IPS DF 6.9 (cell line): ENCODE results near the gene NUDCD2.
"Not testable (repeated sequence)": the region's sequence is repeated elsewhere in the genome, so short reads cannot be mapped to it uniquely, and the experiment has no call there.

ENCODE experiments used
- DNase-seq: peaks from one replicate; pipeline ENCODE4 v3.0.0-alpha.2; 2013; ENCODE audit warnings: low read depth, low spot score
- H3K27ac ChIP-seq: one replicate; pipeline ENCODE4 v1.5.1; 2013; ENCODE audit warnings: low read length, control low read depth
- H3K27me3 ChIP-seq: 2 replicates; pipeline ENCODE4 v1.6.1; 2013; ENCODE audit warnings: mild to moderate bottlenecking, low read length; ENCODE audit not compliant: control insufficient read depth, insufficient read depth
- H3K36me3 ChIP-seq: 2 replicates; pipeline ENCODE4 v1.6.1; 2013; ENCODE audit warnings: low read length; ENCODE audit not compliant: control insufficient read depth, insufficient read depth
- H3K4me1 ChIP-seq: 2 replicates; pipeline ENCODE4 v1.6.1; 2013; ENCODE audit warnings: low read length; ENCODE audit not compliant: control insufficient read depth, insufficient read depth
- H3K4me3 ChIP-seq: 2 replicates; pipeline ENCODE4 v1.5.1; 2013; ENCODE audit warnings: mild to moderate bottlenecking, low read length
- H3K9me3 ChIP-seq: 2 replicates; pipeline ENCODE4 v1.6.1; 2013; ENCODE audit warnings: low read length, inconsistent platforms; ENCODE audit not compliant: control insufficient read depth, insufficient read depth
- WGBS: extraction: QIAGEN DNeasy Blood & Tissue Kit; methylation state at CpG from one replicate; pipeline ENCODE4 v1.1.7; 2013; ENCODE audit warnings: mixed read lengths, missing lambda C conversion rate; ENCODE audit not compliant: insufficient read length, insufficient coverage; 5-methylcytosine and 5-hydroxymethylcytosine counted together

The NUDCD2 gene

GRCh38 chr5:163432544-163432943, 27.4 kb downstream of the NUDCD2 start:
- H3K27ac ChIP-seq: no peak overlapping the region
- no peaks in the 10 kb centered on the region for H3K9me3 ChIP-seq
- WGBS: no CpG with 5 or more reads among the region's 1 CpG
- DNase-seq: no peak
- H3K27me3 ChIP-seq: no peaks in the 10 kb centered on the region
- H3K4me3 ChIP-seq: no peak overlapping the region
- no peaks in the 10 kb centered on the region for H3K4me1 ChIP-seq
- H3K36me3 ChIP-seq: no peaks in the 10 kb centered on the region

- H3K27ac ChIP-seq, DNase-seq, H3K36me3 ChIP-seq, H3K4me3 ChIP-seq, H3K4me1 ChIP-seq, H3K9me3 ChIP-seq, H3K27me3 ChIP-seq: not testable (repeated sequence)
- WGBS: no CpG with 5 or more reads among the region's 4 CpGs
Measured at GRCh38 chr5:163426128-163426527, 33.8 kb downstream of the NUDCD2 start.

- H3K4me1 ChIP-seq: no peaks in the 10 kb centered on the region
- no peak overlapping the region for H3K4me3 ChIP-seq
- H3K27ac ChIP-seq: no peak overlapping the region
- no peak for DNase-seq
- no peaks in the 10 kb centered on the region for H3K36me3 ChIP-seq
- H3K27me3 ChIP-seq: no peaks in the 10 kb centered on the region
- H3K9me3 ChIP-seq: no peaks in the 10 kb centered on the region
- no CpG with 5 or more reads among the region's 1 CpG for WGBS
Measured at GRCh38 chr5:163424836-163425235, 35.1 kb downstream of the NUDCD2 start.

GRCh38 chr5:163415673-163416072, 44.2 kb downstream of the NUDCD2 start:
- not testable (repeated sequence) for H3K4me3 ChIP-seq, DNase-seq, H3K9me3 ChIP-seq, H3K27me3 ChIP-seq, H3K36me3 ChIP-seq, H3K27ac ChIP-seq, H3K4me1 ChIP-seq
- WGBS: no CpG with 5 or more reads among the region's 15 CpGs

- Histone ChIP-seq H3K4me3 (no peak overlapping the region), H3K27ac (no peak overlapping the region), H3K36me3 (no peaks in the 10 kb centered on the region), H3K4me1 (no peaks in the 10 kb centered on the region), H3K9me3 (no peaks in the 10 kb centered on the region; the same call in 1 of the 2 replicates), H3K27me3 (no peaks in the 10 kb centered on the region)
- DNase-seq: no peak
- no CpG with 5 or more reads among the region's 2 CpGs for WGBS
Measured at GRCh38 chr5:163410505-163410904, 49.4 kb downstream of the NUDCD2 start.

GRCh38 chr5:163409384-163409783, 50.5 kb downstream of the NUDCD2 start:
- DNase-seq: no peak
- no peaks in the 10 kb centered on the region for H3K4me1 ChIP-seq
- H3K4me3 ChIP-seq: no peak overlapping the region
- H3K9me3 ChIP-seq: no peaks in the 10 kb centered on the region; the same call in 1 of the 2 replicates
- H3K36me3 ChIP-seq: no peaks in the 10 kb centered on the region
- no peak overlapping the region for H3K27ac ChIP-seq
- no CpG with 5 or more reads among the region's 6 CpGs for WGBS
- H3K27me3 ChIP-seq: no peaks in the 10 kb centered on the region

GRCh38 chr5:163408311-163408923, 51.5 kb downstream of the NUDCD2 start:
- no CpG with 5 or more reads among the region's 9 CpGs for WGBS

GRCh38 chr5:163407034-163407655, 52.8 kb downstream of the NUDCD2 start:
- no peaks in the 10 kb centered on the region for H3K27me3 ChIP-seq
- WGBS: no CpG with 5 or more reads among the region's 2 CpGs
- no peaks in the 10 kb centered on the region; the same call in 1 of the 2 replicates for H3K9me3 ChIP-seq
- H3K36me3 ChIP-seq: no peaks in the 10 kb centered on the region
- no peaks in the 10 kb centered on the region for H3K4me1 ChIP-seq
- no peak overlapping the region for H3K27ac ChIP-seq
- H3K4me3 ChIP-seq: no peak overlapping the region
- DNase-seq: no peak

More at GRCh38 chr5:163408311-163408923, 51.5 kb downstream of the NUDCD2 start:
- H3K9me3 ChIP-seq: no peaks in the 10 kb centered on the region; the same call in 1 of the 2 replicates
- no peak overlapping the region for H3K4me3 ChIP-seq
- peak; percentile 33 for DNase-seq
- H3K4me1 ChIP-seq: no peaks in the 10 kb centered on the region
- no peaks in the 10 kb centered on the region for H3K36me3 ChIP-seq
- H3K27ac ChIP-seq: no peak overlapping the region
- no peaks in the 10 kb centered on the region for H3K27me3 ChIP-seq

GRCh38 chr5:163404364-163405173, 55.3 kb downstream of the NUDCD2 start:
- WGBS: no CpG with 5 or more reads among the region's 10 CpGs
- Histone ChIP-seq H3K36me3 (no peaks in the 10 kb centered on the region), H3K4me3 (no peak overlapping the region), H3K4me1 (no peaks in the 10 kb centered on the region), H3K9me3 (no peaks in the 10 kb centered on the region; the same call in 1 of the 2 replicates), H3K27ac (no peak overlapping the region), H3K27me3 (no peaks in the 10 kb centered on the region)
- no peak for DNase-seq

- H3K27ac ChIP-seq: no peak overlapping the region
- no CpG with 5 or more reads among the region's 2 CpGs for WGBS
- H3K4me3 ChIP-seq: no peak overlapping the region
- no peak for DNase-seq
- no peaks in the 10 kb centered on the region for H3K4me1 ChIP-seq
- no peaks in the 10 kb centered on the region for H3K9me3 ChIP-seq
- H3K36me3 ChIP-seq: no peaks in the 10 kb centered on the region
- H3K27me3 ChIP-seq: no peaks in the 10 kb centered on the region
Measured at GRCh38 chr5:163402007-163402406, 57.9 kb downstream of the NUDCD2 start.
